Peyer's patch (tissue), 4 donors: ENCODE results near the gene DDX21.
"Not testable (repeated sequence)": the region's sequence is repeated elsewhere in the genome, so short reads cannot be mapped to it uniquely, and the experiment has no call there.

Experiments used
- POLR2A ChIP-seq, 2 donors: fragments of 450-650 bp; IDR thresholded peaks; one replicate each; pipeline ENCODE4 v1.5.1; 2017; ENCODE audit warnings: antibody characterized with exemption in 2 of 2, mild to moderate bottlenecking in 2 of 2, moderate library complexity in 2 of 2
- TF ChIP-seq, protein P1 (sequence below), 6 experiments: fragments of 450-650 bp in 4 of 6; fragments of 200-600 bp in 2 of 6; sonication (generic) in 1 of 6; IDR thresholded peaks; one replicate each; pipeline ENCODE4 v1.5.1; 2017 to 2019; ENCODE audit warnings: antibody characterized with exemption in 6 of 6, mild to moderate bottlenecking in 3 of 6, moderate library complexity in 1 of 6

DNA sequence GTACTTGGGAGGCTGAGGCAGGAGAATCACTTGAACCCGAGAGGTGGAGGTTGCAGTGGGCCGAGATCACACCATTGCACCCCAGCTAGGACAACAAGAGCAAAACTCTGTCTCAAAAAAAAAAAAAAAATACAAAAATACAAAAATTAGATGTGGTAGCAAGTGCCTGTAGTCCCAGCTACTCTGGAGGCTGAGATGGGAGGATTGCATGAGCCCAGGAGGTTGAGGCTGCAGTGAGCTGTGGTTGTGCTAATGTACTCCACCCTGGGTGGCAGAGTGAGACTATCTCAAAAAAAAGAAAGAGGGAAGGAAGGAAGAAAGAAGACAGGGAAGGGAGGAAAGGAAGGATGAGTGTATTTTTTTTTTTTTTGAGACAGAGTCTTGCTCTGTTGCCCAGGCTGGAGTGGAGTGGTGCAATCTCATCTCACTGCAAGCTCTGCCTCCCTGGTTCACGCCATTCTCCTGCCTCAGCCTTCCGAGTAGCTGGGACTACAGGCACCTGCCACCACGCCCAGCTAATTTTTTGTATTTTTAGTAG lies 20.0 kb downstream of the DDX21 start:
- TF ChIP-seq, protein P1, sequence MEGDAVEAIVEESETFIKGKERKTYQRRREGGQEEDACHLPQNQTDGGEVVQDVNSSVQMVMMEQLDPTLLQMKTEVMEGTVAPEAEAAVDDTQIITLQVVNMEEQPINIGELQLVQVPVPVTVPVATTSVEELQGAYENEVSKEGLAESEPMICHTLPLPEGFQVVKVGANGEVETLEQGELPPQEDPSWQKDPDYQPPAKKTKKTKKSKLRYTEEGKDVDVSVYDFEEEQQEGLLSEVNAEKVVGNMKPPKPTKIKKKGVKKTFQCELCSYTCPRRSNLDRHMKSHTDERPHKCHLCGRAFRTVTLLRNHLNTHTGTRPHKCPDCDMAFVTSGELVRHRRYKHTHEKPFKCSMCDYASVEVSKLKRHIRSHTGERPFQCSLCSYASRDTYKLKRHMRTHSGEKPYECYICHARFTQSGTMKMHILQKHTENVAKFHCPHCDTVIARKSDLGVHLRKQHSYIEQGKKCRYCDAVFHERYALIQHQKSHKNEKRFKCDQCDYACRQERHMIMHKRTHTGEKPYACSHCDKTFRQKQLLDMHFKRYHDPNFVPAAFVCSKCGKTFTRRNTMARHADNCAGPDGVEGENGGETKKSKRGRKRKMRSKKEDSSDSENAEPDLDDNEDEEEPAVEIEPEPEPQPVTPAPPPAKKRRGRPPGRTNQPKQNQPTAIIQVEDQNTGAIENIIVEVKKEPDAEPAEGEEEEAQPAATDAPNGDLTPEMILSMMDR (IDR thresholded peaks at IDR 0.05), result not testable (repeated sequence)
- TF ChIP-seq POLR2A (IDR thresholded peaks at IDR 0.05), result not testable (repeated sequence)
